ENCODE results near the gene RASGRF2. TPM values are rescaled to one million over a fixed set of nuclear protein-coding genes. Genes with fewer than 3 reads are reported as not detected.

Gene RASGRF2
- total and polyA plus RNA-seq, 2 of the 8 experiments (the other 6 are each of a cell fraction or from before 2014, with no cell fraction given): 2.6 to 29.5 TPM

- H3K79me1 ChIP-seq (ENCODE audit: low read depth, low read length): no peaks in the 10 kb centered on the region; the same call in 1 of the 2 replicates
- H4K20me1 ChIP-seq (replicated peaks in 1 of 2; ENCODE audit: control insufficient read depth in 1 of 2, insufficient read depth in 2 of 2, low read length in 2 of 2): peaks cover 0 to 3% of the 10 kb centered on the region in 2 experiments
- no peak overlapping the region for H2BK5ac ChIP-seq (ENCODE audit: low read depth, low read length)
- H2BK12ac ChIP-seq (ENCODE audit: low read depth, low read length): no peak overlapping the region
- no peak overlapping the region for H2BK15ac ChIP-seq (ENCODE audit: low read length)
- WGBS, 2 experiments (ENCODE audit: extremely low coverage in 1 of 2, insufficient coverage in 1 of 2, insufficient read length in 1 of 2, insufficient replicate concordance in 2 of 2, low coverage in 1 of 2, low lambda C conversion rate in 2 of 2, missing lambda C conversion rate in 1 of 2): 82% methylated on average over 2 of the region's 2 CpGs; no CpG with 5 or more reads in 1 of the 2 experiments
- ChIA-PET CTCF (ENCODE audit: partially characterized antibody) (interaction anchor here (0.7 to 1.3 kb wide), 2 partner anchors 32 to 410 kb away, joined by 3 to 4 read pairs; no protein-coding TSS in a partner anchor), POLR2A (ENCODE audit: partially characterized antibody) (interaction anchor here (1.0 kb wide), 1 partner anchor 14 kb away, joined by 3 read pairs; no protein-coding TSS in a partner anchor)
- no peak overlapping the region for H4K5ac ChIP-seq (ENCODE audit: insufficient read length, low read depth, low read length)
- peaks cover 17% of the 10 kb centered on the region for H3K23me2 ChIP-seq (ENCODE audit: low read depth, low read length)
- H3K4me1 ChIP-seq (replicated peaks in 1 of 4; ENCODE audit: control insufficient read depth in 3 of 4, insufficient read depth in 4 of 4, low read length in 3 of 4): peaks cover 13 to 20% (median 16%) of the 10 kb centered on the region in 4 experiments
- no peak overlapping the region for H3K4ac ChIP-seq (replicated peaks; ENCODE audit: insufficient read length, low read depth, low read length)
- TF ChIP-seq, protein P1, sequence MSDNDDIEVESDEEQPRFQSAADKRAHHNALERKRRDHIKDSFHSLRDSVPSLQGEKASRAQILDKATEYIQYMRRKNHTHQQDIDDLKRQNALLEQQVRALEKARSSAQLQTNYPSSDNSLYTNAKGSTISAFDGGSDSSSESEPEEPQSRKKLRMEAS (IDR thresholded peaks at IDR 0.05): no peak
- TF ChIP-seq, protein P2, sequence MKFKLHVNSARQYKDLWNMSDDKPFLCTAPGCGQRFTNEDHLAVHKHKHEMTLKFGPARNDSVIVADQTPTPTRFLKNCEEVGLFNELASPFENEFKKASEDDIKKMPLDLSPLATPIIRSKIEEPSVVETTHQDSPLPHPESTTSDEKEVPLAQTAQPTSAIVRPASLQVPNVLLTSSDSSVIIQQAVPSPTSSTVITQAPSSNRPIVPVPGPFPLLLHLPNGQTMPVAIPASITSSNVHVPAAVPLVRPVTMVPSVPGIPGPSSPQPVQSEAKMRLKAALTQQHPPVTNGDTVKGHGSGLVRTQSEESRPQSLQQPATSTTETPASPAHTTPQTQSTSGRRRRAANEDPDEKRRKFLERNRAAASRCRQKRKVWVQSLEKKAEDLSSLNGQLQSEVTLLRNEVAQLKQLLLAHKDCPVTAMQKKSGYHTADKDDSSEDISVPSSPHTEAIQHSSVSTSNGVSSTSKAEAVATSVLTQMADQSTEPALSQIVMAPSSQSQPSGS (IDR thresholded peaks at IDR 0.05; ENCODE audit: low read length): no peak
- TF ChIP-seq CBX5 (IDR thresholded peaks at IDR 0.05; ENCODE audit: low read depth, low read length) (no peak), RBBP5 (IDR thresholded peaks at IDR 0.05; ENCODE audit: borderline replicate concordance, low read depth, low read length) (no peak), TAF7 (optimal IDR thresholded peaks at IDR 0.05; ENCODE audit: borderline replicate concordance, low read depth, low read length) (no peak), GTF2F1 (IDR thresholded peaks at IDR 0.05; ENCODE audit: borderline replicate concordance, low read depth, low read length) (no peak)
- H3K36me3 ChIP-seq (ENCODE audit: control insufficient read depth in 2 of 4, insufficient read depth in 4 of 4, low read length in 3 of 4): no peaks in the 10 kb centered on the region
- H3K9me3 ChIP-seq (ENCODE audit: insufficient read depth in 2 of 2, low read depth in 1 of 2, low read length in 1 of 2): no peaks in the 10 kb centered on the region
- H3K27me3 ChIP-seq (replicated peaks in 1 of 4; ENCODE audit: control insufficient read depth in 3 of 4, extremely low read depth in 1 of 4, insufficient read depth in 3 of 4, low read length in 3 of 4): peaks cover 3 to 25% (median 21%) of the 10 kb centered on the region in 4 experiments; a peak in 6 of 7 replicates
- H3K14ac ChIP-seq (ENCODE audit: insufficient read length): no peak overlapping the region
- H3K79me2 ChIP-seq (ENCODE audit: control insufficient read depth in 1 of 2, insufficient read depth in 2 of 2, low read length in 2 of 2): peaks cover 0 to 31% of the 10 kb centered on the region in 2 experiments; a peak in 3 of 4 replicates
- no peak overlapping the region for H3K56ac ChIP-seq (replicated peaks; ENCODE audit: insufficient read length, low read depth, low read length)
- no peak overlapping the region for H2AFZ ChIP-seq (ENCODE audit: low read length)
- H3K23ac ChIP-seq (ENCODE audit: insufficient read length): no peak overlapping the region
- no peak for DNase-seq (ENCODE audit: low read depth in 1 of 2, low spot score in 2 of 2)
- peak; percentile 32 for FAIRE-seq
- H3K4me3 ChIP-seq (ENCODE audit: extremely low read depth in 1 of 4, insufficient read depth in 2 of 4, low read depth in 3 of 4, low read length in 4 of 4): no peak overlapping the region
- H2BK120ac ChIP-seq (replicated peaks; ENCODE audit: low read depth, low read length): no peak overlapping the region
- no peak overlapping the region for H4K8ac ChIP-seq (ENCODE audit: extremely low read depth, insufficient read depth, low read length)
- no peak overlapping the region for H2AK5ac ChIP-seq (ENCODE audit: low read depth, low read length)
- H3K4me2 ChIP-seq (ENCODE audit: insufficient read depth in 1 of 2, low read depth in 2 of 2, low read length in 2 of 2): peak overlapping the region in 1 of 2 experiments; percentile 47; a peak in 1 of 4 replicates
- H3K27ac ChIP-seq (ENCODE audit: low read depth, low read length): no peak overlapping the region
- H3K9ac ChIP-seq (replicated peaks in 1 of 4; ENCODE audit: extremely low read depth in 1 of 4, low read depth in 3 of 4, low read length in 3 of 4): no peak overlapping the region
- no peak overlapping the region for H3K18ac ChIP-seq (ENCODE audit: extremely low read depth, low read length)
- no peak overlapping the region for H4K91ac ChIP-seq (replicated peaks; ENCODE audit: insufficient read length, low read length)
- no peak overlapping the region for H2BK20ac ChIP-seq (ENCODE audit: low read length)
Observed at GRCh38 chr5:80963521-80963895, 3.3 kb downstream of the RASGRF2 start.

Data from H1 (cell line).